ENCODE results near the gene TTLL5. TPM values are rescaled to one million over a fixed set of nuclear protein-coding genes. Genes with fewer than 3 reads are reported as not detected.

Gene TTLL5
- total RNA-seq, 4 donors from 2014 or later, result 32.4 to 183 (median 40.6) TPM

DNA sequence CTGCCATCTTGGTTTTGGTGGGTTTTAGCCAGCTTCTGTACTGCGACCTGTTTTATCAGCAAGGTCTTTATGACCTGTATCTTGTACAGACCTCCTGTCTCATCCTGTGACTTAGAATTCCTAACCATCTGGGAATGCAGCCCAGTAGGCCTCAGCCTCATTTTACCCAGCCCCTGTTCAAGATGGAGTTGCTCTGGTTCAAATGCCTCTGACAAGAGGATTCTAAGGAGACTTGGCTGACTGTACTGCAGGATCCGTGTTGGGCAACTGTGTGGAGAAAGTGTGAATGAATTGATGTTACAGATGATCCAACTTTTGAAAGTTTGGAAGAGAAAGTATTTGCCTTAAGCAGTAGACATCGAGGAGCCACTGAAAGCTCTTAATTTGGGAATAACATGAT lies 91.0 kb downstream of the TTLL5 start:
- Histone ChIP-seq H3K9me3 (peaks cover 0 to 7% of the 10 kb centered on the region in 2 donors), H3K4me1 (no peaks in the 10 kb centered on the region), H3K4me3 (no peak overlapping the region), H3K36me3 (no peaks in the 10 kb centered on the region), H3K27me3 (no peaks in the 10 kb centered on the region), H3K27ac (peak overlapping the region; percentile 49 to 78)
- no peak for DNase-seq
- intact Hi-C loops (cut with DNase I; ENCODE audit: low total_unique reads), result no loop called here
- no peak for TF ChIP-seq POLR2A (IDR thresholded peaks at IDR 0.05)
- no peak for TF ChIP-seq CTCF (IDR thresholded peaks at IDR 0.05)

DNA sequence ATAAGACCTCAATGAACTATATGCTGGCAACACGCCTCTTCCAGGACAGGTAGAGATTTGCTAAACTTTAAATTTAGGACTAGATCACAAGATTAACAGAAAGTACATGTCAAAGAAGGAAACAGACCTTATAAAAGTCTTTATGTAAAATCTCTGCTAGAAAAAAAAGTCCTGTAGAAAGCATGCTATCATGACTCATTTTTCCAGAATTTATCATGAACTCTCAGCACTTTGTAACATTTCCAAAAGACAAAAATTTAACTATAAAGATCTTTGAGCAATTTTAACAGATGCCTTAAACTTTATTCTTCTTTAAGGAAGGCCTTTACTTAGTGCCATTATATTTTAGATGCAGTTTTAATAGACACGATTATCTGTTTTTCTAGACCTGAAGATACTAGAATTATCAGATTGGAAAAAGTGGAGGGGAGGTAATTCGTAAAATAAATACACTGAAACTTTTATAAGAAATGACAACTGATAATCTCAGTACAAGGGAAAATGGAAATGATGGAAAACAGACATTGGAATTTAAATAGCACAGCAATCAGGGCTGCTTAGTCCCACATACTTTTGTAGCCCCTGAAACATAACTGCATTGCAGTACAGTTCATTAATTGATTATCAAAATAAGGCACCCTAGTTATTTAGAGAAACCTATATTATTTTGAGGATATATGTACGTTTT lies 92.0 kb downstream of the TTLL5 start:
- H3K36me3 ChIP-seq, result no peaks in the 10 kb centered on the region
- TF ChIP-seq POLR2A (IDR thresholded peaks at IDR 0.05) (no peak), CTCF (IDR thresholded peaks at IDR 0.05) (no peak)
- DNase-seq, result no peak
- H3K27ac ChIP-seq, result peak overlapping the region; percentile 43 to 78
- H3K27me3 ChIP-seq, result no peaks in the 10 kb centered on the region
- no peaks in the 10 kb centered on the region for H3K4me1 ChIP-seq
- H3K9me3 ChIP-seq, result no peaks in the 10 kb centered on the region
- intact Hi-C loops (cut with DNase I; ENCODE audit: low total_unique reads), result no loop called here
- no peak overlapping the region for H3K4me3 ChIP-seq

DNA sequence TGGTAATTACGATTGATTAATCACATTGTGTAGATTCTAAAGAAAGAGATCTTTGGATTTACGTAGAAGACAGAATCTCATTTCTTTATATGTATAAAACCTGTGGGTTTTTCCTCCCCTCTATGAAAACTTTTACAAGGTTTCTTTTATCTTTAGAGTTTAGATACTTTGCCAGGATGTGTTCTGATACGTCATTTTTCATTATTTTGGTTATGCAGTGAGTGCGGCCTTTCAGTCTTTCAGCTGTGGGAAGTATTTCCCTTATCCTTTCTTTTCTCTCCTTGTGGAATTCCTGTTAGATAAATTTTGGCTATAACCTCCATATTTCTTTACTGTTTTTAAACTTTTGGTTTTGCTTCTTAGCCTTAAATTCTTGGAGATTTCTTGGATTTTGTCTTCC lies 92.7 kb downstream of the TTLL5 start:
- no peaks in the 10 kb centered on the region for H3K36me3 ChIP-seq
- intact Hi-C loops (cut with DNase I; ENCODE audit: low total_unique reads), result no loop called here
- no peak overlapping the region for H3K4me3 ChIP-seq
- no peaks in the 10 kb centered on the region for H3K27me3 ChIP-seq
- TF ChIP-seq POLR2A (IDR thresholded peaks at IDR 0.05) (no peak), CTCF (IDR thresholded peaks at IDR 0.05) (no peak)
- H3K9me3 ChIP-seq, result no peaks in the 10 kb centered on the region
- no peaks in the 10 kb centered on the region for H3K4me1 ChIP-seq
- H3K27ac ChIP-seq, result peak overlapping the region; percentile 3 to 78
- no peak for DNase-seq

- DNase-seq, result no peak
- H3K4me1 ChIP-seq, result no peaks in the 10 kb centered on the region
- no peaks in the 10 kb centered on the region for H3K36me3 ChIP-seq
- no peaks in the 10 kb centered on the region for H3K27me3 ChIP-seq
- H3K4me3 ChIP-seq, result no peak overlapping the region
- TF ChIP-seq POLR2A (IDR thresholded peaks at IDR 0.05) (no peak), CTCF (IDR thresholded peaks at IDR 0.05) (no peak)
- H3K27ac ChIP-seq, result no peak overlapping the region
- intact Hi-C loops (cut with DNase I; ENCODE audit: low total_unique reads), result no loop called here
- H3K9me3 ChIP-seq, result no peaks in the 10 kb centered on the region
Measured at GRCh38 chr14:75757644-75758402, 96.8 kb downstream of the TTLL5 start.

DNA sequence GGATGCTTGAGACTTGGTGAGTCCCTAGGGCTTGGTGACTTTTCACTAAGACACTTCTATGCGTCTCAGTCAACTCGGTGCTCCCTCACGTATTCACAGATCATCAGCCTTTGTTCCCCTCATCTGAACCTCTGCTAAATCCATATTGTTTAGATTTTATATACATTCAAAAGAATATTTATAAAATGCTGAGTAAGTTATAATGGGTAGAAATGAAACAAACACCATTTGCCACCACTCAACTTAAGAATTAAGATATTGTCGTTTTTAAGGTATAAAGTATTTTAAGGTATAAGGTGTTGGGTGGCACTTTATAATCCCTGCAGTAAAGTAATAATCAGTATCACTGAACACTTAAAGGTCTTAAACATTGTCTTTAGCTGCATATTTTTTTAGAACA lies 103.0 kb downstream of the TTLL5 start:
- H3K36me3 ChIP-seq, result no peaks in the 10 kb centered on the region
- H3K27ac ChIP-seq, result no peak overlapping the region
- intact Hi-C loops (cut with DNase I; ENCODE audit: low total_unique reads), result no loop called here
- TF ChIP-seq CTCF (IDR thresholded peaks at IDR 0.05) (no peak), POLR2A (IDR thresholded peaks at IDR 0.05) (no peak)
- H3K4me3 ChIP-seq, result no peak overlapping the region
- H3K4me1 ChIP-seq, result no peaks in the 10 kb centered on the region
- no peaks in the 10 kb centered on the region for H3K27me3 ChIP-seq
- DNase-seq, result no peak
- no peaks in the 10 kb centered on the region for H3K9me3 ChIP-seq
